HepG2 (cell line): ENCODE results near the gene HCRT. TPM values are rescaled to one million over a fixed set of nuclear protein-coding genes. Genes with fewer than 3 reads are reported as not detected.

Experiments used
- ATAC-seq: fragments of 200-7000 bp; cut with Tn5 transposase; 3 replicates; pipeline ENCODE4 v1.9.1; 2020; ENCODE audit warnings: mild to moderate bottlenecking, moderate library complexity
- BruUV-seq: library from RNA; stranded (reverse); fragments of 400-500 nt; replicated peaks from 2 replicates; lab custom pipeline; 2021; lab: Mats Ljungman, UMichigan
- CTCF ChIA-PET: fragments of 300-600 bp; formaldehyde crosslinking; extraction: SDS; loops from one replicate; lab custom pipeline; 2021; ENCODE audit warnings: low total read pairs, inconsistent platforms, low intra/inter-chr PET ratio; lab: Yijun Ruan, JAX
- POLR2A ChIA-PET: fragments of 350-600 bp; sonication (Branson Sonifier 250); formaldehyde crosslinking; loops from one replicate; lab custom pipeline; 2020; ENCODE audit warnings: antibody characterized with exemption, inconsistent platforms; lab: Yijun Ruan, JAX
- DNase-seq: peaks from one replicate; pipeline ENCODE4 v3.0.0-alpha.2; 2015; ENCODE audit warnings: low spot score
- FAIRE-seq: peaks from 3 replicates; lab custom pipeline; 2011; peaks lifted over from hg19 to GRCh38; lab: Jason Lieb, UNC
- H2AFZ ChIP-seq: one replicate; pipeline ENCODE4 v1.6.1; 2011; ENCODE audit warnings: low read length, inconsistent platforms
- H3K27ac ChIP-seq: fragments of 300-600 bp; 3 replicates; pipeline ENCODE4 v1.8.0; 2011; ENCODE audit warnings: mixed run types, mild to moderate bottlenecking, mixed read lengths, low read length, inconsistent platforms; ENCODE audit not compliant: insufficient read depth; ENCODE audit errors: extremely low read length
- H3K27me3 ChIP-seq, 2 experiments: fragments of 200-600 bp in 1 of 2; 2 replicates in 1 of 2; 3 replicates in 1 of 2; pipeline versions ENCODE4 v1.6.0 to v1.8.0; 2011; ENCODE audit warnings: low read length in 2 of 2, mild to moderate bottlenecking in 2 of 2, moderate library complexity in 2 of 2, inconsistent platforms in 1 of 2; ENCODE audit not compliant: insufficient read depth in 2 of 2, control insufficient read depth in 1 of 2
- H3K36me3 ChIP-seq, 2 experiments: fragments of 200-600 bp in 1 of 2; replicated peaks in 1 of 2; 2 replicates in 1 of 2; 3 replicates in 1 of 2; pipeline versions ENCODE4 v1.5.1 to v1.8.0; 2011; ENCODE audit warnings: low read length in 2 of 2, inconsistent platforms in 1 of 2; ENCODE audit not compliant: insufficient read depth in 2 of 2, control insufficient read depth in 1 of 2
- H3K4me1 ChIP-seq: 2 replicates; pipeline ENCODE4 v1.5.1; 2012; ENCODE audit warnings: low read length, inconsistent platforms; ENCODE audit not compliant: insufficient read depth
- H3K4me2 ChIP-seq: 2 replicates; pipeline ENCODE4 v1.6.0; 2011; ENCODE audit warnings: low read depth, low read length, inconsistent platforms
- H3K4me3 ChIP-seq, 3 experiments: fragments of 200-600 bp in 1 of 3; sonication (generic), shearing (Covaris generic) in 1 of 3; replicated peaks in 1 of 3; 2 replicates each; pipeline ENCODE4 v1.5.1; 2011 to 2016; ENCODE audit warnings: low read length in 3 of 3, inconsistent platforms in 2 of 3, low read depth in 2 of 3, mild to moderate bottlenecking in 2 of 3, control low read depth in 1 of 3, mixed read lengths in 1 of 3; ENCODE audit not compliant: insufficient read depth in 1 of 3
- H3K79me2 ChIP-seq: one replicate; pipeline ENCODE4 v1.6.1; 2011; ENCODE audit warnings: low read length, inconsistent platforms; ENCODE audit not compliant: insufficient read depth
- H3K9ac ChIP-seq: 2 replicates; pipeline ENCODE4 v1.6.0; 2011; ENCODE audit warnings: mild to moderate bottlenecking, low read depth, low read length, inconsistent platforms; ENCODE audit not compliant: insufficient read depth
- H3K9me3 ChIP-seq: 2 replicates; pipeline ENCODE4 v1.5.1; 2012; ENCODE audit warnings: mild to moderate bottlenecking, low read length
- H4K20me1 ChIP-seq: 2 replicates; pipeline ENCODE4 v1.6.0; 2011; ENCODE audit warnings: inconsistent platforms, mild to moderate bottlenecking, low read length, moderate library complexity; ENCODE audit not compliant: insufficient read depth
- HNF4A ChIP-seq: sonication (generic); formaldehyde crosslinking; IDR thresholded peaks from 2 replicates; pipeline ENCODE4 v1.4.0; 2020; ENCODE audit warnings: missing genetic modification reagents
- MATR3 ChIP-seq: sonication (generic); formaldehyde crosslinking; IDR thresholded peaks from 2 replicates; pipeline ENCODE4 v1.4.0; 2020; ENCODE audit warnings: missing genetic modification reagents
- NONO ChIP-seq, 2 experiments: fragments of 450-650 bp in 1 of 2; sonication (generic) in 1 of 2; formaldehyde crosslinking in 1 of 2; IDR thresholded peaks in 1 of 2; conservative IDR thresholded peaks in 1 of 2; 2 replicates each; pipeline versions ENCODE4 v1.6.1 to v1.8.0; 2017 to 2022; ENCODE audit warnings: mild to moderate bottlenecking in 1 of 2, missing genetic modification reagents in 1 of 2, moderate library complexity in 1 of 2
- SMARCC2 ChIP-seq: fragments of 450-650 bp; IDR thresholded peaks from 2 replicates; pipeline ENCODE4 v1.6.1; 2017; ENCODE audit warnings: antibody characterized with exemption, mild to moderate bottlenecking
- SOX5 ChIP-seq: IDR thresholded peaks from 2 replicates; pipeline ENCODE4 v1.6.1; 2016; ENCODE audit warnings: borderline replicate concordance
- TBL1XR1 ChIP-seq: fragments of 150-350 bp; IDR thresholded peaks from 2 replicates; pipeline ENCODE4 v1.6.1; 2014; ENCODE audit warnings: borderline replicate concordance, low read length; ENCODE audit not compliant: partially characterized antibody
- ZNF256 ChIP-seq: sonication (generic); formaldehyde crosslinking; conservative IDR thresholded peaks from 2 replicates; pipeline ENCODE4 v1.4.0; 2020; ENCODE audit warnings: missing genetic modification reagents
- ZNF484 ChIP-seq: sonication (generic); formaldehyde crosslinking; IDR thresholded peaks from 2 replicates; pipeline ENCODE4 v1.5.1; 2020; ENCODE audit warnings: mild to moderate bottlenecking, low read depth, missing genetic modification reagents, borderline replicate concordance
- ZNF512 ChIP-seq: sonication (generic); formaldehyde crosslinking; IDR thresholded peaks from 2 replicates; pipeline ENCODE4 v1.4.0; 2020; ENCODE audit warnings: mild to moderate bottlenecking, missing genetic modification reagents
- ZSCAN20 ChIP-seq: sonication (generic); formaldehyde crosslinking; IDR thresholded peaks from 2 replicates; pipeline ENCODE4 v1.4.0; 2020; ENCODE audit warnings: missing genetic modification reagents, mild to moderate bottlenecking, borderline replicate concordance
- WGBS: methylation state at CpG from one replicate; pipeline ENCODE4 v1.1.6; 2017; ENCODE audit warnings: low lambda C conversion rate; 5-methylcytosine and 5-hydroxymethylcytosine counted together
- in situ Hi-C: cut with HindIII; loops from 2 replicates; pipeline ENCODE4 v1.10.0; 2017; ENCODE audit warnings: low pct_unique_long_range_greater_than_20kb; ENCODE audit not compliant: extremely low pct_ligation_motif_present
- intact Hi-C: fragments of 100-400 bp; cut with micrococcal nuclease; formaldehyde crosslinking; loops from one replicate; pipeline ENCODE4 v1.10.0; 2022; ENCODE audit not compliant: unreplicated experiment
- polyA plus RNA-seq, 8 experiments: library from polyadenylated mRNA; depleted of rRNA in 3 of 8; stranded (reverse) in 7 of 8; unstranded in 1 of 8; fragments of >200 nt; fragmentation: Illumina TruSeq in 4 of 8; extraction: Trizol in 4 of 8; gene quantifications; 2 replicates each; pipeline versions ENCODE4 v1.2.1 to v1.2.3, GENCODE V29; 2011 to 2016; ENCODE audit warnings: low read depth in 4 of 8, missing spikeins in 1 of 8, mixed read lengths in 1 of 8; ENCODE audit not compliant: insufficient read depth in 1 of 8
- total RNA-seq, 5 experiments: library from RNA; depleted of rRNA; stranded (reverse); fragments of >200 nt; fragmentation: Illumina TruSeq; extraction: Trizol; gene quantifications; 2 replicates each; pipeline ENCODE4 v1.2.3, GENCODE V29; 2016; ENCODE audit warnings: low read depth in 1 of 5
- TF ChIP-seq, protein P1 (sequence below): IDR thresholded peaks from 2 replicates; pipeline ENCODE4 v1.6.1; 2012; ENCODE audit warnings: inconsistent platforms
- TF ChIP-seq, protein P2 (sequence below): sonication (generic); formaldehyde crosslinking; IDR thresholded peaks from 2 replicates; pipeline ENCODE4 v1.5.0; 2020; ENCODE audit warnings: mild to moderate bottlenecking, missing genetic modification reagents, borderline replicate concordance

The HCRT gene
- total and polyA plus RNA-seq, 2 of the 13 experiments (the other 11 are each of a cell fraction or from before 2014, with no cell fraction given), result not detected

DNA sequence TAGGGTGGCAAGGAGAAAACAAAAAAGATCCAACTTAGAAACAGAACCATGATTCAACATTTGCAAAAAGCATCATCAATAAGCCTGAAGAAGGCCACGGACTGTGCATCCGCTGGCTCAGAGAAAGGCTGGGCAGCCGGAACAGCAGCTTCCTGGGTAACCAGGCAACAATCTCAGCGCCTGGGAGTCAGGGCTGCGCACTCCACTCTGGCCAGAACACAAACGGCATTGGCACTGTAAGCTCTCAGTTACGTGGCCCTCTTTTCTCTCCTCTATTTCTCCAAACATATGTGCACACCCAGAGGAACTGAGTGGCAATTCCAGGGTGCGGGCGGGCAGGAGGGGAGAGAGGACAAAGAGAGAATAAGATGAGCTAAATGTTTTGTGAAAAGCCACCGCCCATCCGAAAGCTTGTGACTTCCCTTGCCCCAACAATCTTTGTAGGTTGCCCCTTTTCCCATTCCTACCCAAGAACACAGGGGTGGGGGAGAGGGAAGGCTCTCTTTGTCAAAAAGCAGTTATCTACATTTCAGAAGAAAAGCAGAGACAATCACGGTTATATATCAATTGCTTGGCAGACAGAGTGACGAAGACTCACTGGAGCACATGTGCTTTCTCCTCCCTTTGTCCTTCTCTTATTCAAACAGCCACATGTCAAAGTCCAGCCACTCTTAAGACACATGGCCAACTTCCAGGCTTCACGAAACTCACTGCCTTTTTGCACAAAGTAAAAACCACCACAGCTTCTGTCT, 15.6 kb upstream of the HCRT start:
- Histone ChIP-seq H3K36me3 (peaks cover 5 to 19% of the 10 kb centered on the region in 2 experiments; a peak in 4 of 5 replicates), H3K4me2 (no peak overlapping the region), H3K27me3 (no peaks in the 10 kb centered on the region), H2AFZ (no peak overlapping the region), H3K27ac (peak overlapping the region; percentile 10), H3K79me2 (no peaks in the 10 kb centered on the region), H3K9ac (no peak overlapping the region), H3K4me1 (peaks cover 16% of the 10 kb centered on the region), H4K20me1 (no peaks in the 10 kb centered on the region), H3K9me3 (no peaks in the 10 kb centered on the region), H3K4me3 (no peak overlapping the region)
- BruUV-seq, result TSS peak; percentile 53
- intact Hi-C loops (no loop called here), in situ Hi-C loops (no loop called here)
- POLR2A ChIA-PET, result interaction anchor here (1.7 kb wide), 1 partner anchor 48 kb away, joined by 5 read pairs; no protein-coding TSS in a partner anchor
- ATAC-seq (no peak; the same call in 2 of the 3 replicates), DNase-seq (no peak), FAIRE-seq (no peak)
- WGBS, result 80% methylated on average over 14 of the region's 14 CpGs
- CTCF ChIA-PET, result no interaction called here
- TF ChIP-seq, protein P1, sequence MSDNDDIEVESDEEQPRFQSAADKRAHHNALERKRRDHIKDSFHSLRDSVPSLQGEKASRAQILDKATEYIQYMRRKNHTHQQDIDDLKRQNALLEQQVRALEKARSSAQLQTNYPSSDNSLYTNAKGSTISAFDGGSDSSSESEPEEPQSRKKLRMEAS, result peak; percentile 78
- peak; percentile 66 for TF ChIP-seq HNF4A (CRISPR knock-in tag)
- TF ChIP-seq SOX5, result no peak
- TF ChIP-seq MATR3 (CRISPR knock-in tag), result no peak
- TF ChIP-seq, protein P2, sequence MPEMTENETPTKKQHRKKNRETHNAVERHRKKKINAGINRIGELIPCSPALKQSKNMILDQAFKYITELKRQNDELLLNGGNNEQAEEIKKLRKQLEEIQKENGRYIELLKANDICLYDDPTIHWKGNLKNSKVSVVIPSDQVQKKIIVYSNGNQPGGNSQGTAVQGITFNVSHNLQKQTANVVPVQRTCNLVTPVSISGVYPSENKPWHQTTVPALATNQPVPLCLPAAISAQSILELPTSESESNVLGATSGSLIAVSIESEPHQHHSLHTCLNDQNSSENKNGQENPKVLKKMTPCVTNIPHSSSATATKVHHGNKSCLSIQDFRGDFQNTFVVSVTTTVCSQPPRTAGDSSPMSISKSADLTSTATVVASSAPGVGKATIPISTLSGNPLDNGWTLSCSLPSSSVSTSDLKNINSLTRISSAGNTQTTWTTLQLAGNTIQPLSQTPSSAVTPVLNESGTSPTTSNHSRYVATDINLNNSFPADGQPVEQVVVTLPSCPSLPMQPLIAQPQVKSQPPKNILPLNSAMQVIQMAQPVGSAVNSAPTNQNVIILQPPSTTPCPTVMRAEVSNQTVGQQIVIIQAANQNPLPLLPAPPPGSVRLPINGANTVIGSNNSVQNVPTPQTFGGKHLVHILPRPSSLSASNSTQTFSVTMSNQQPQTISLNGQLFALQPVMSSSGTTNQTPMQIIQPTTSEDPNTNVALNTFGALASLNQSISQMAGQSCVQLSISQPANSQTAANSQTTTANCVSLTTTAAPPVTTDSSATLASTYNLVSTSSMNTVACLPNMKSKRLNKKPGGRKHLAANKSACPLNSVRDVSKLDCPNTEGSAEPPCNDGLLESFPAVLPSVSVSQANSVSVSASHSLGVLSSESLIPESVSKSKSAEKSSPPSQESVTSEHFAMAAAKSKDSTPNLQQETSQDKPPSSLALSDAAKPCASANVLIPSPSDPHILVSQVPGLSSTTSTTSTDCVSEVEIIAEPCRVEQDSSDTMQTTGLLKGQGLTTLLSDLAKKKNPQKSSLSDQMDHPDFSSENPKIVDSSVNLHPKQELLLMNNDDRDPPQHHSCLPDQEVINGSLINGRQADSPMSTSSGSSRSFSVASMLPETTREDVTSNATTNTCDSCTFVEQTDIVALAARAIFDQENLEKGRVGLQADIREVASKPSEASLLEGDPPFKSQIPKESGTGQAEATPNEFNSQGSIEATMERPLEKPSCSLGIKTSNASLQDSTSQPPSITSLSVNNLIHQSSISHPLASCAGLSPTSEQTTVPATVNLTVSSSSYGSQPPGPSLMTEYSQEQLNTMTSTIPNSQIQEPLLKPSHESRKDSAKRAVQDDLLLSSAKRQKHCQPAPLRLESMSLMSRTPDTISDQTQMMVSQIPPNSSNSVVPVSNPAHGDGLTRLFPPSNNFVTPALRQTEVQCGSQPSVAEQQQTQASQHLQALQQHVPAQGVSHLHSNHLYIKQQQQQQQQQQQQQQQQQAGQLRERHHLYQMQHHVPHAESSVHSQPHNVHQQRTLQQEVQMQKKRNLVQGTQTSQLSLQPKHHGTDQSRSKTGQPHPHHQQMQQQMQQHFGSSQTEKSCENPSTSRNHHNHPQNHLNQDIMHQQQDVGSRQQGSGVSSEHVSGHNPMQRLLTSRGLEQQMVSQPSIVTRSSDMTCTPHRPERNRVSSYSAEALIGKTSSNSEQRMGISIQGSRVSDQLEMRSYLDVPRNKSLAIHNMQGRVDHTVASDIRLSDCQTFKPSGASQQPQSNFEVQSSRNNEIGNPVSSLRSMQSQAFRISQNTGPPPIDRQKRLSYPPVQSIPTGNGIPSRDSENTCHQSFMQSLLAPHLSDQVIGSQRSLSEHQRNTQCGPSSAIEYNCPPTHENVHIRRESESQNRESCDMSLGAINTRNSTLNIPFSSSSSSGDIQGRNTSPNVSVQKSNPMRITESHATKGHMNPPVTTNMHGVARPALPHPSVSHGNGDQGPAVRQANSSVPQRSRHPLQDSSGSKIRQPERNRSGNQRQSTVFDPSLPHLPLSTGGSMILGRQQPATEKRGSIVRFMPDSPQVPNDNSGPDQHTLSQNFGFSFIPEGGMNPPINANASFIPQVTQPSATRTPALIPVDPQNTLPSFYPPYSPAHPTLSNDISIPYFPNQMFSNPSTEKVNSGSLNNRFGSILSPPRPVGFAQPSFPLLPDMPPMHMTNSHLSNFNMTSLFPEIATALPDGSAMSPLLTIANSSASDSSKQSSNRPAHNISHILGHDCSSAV, result no peak
- no peak for TF ChIP-seq TBL1XR1
- TF ChIP-seq NONO (IDR thresholded peaks at IDR 0.05), result no peak
- no peak for TF ChIP-seq NONO (CRISPR knock-in tag; conservative IDR thresholded peaks at IDR 0.05)
- TF ChIP-seq ZSCAN20, result no peak
- TF ChIP-seq ZNF256, result no peak
- TF ChIP-seq SMARCC2, result no peak
- no peak for TF ChIP-seq ZNF484 (CRISPR knock-in tag)
- no peak for TF ChIP-seq ZNF512 (CRISPR knock-in tag)
